GM03348 (cell line): Measurements from ENCODE around the gene ITCH.
A peak's percentile ranks its signal among the peaks of the same experiment; 100 is the strongest.
"Not testable (repeated sequence)": the region's sequence is repeated elsewhere in the genome, so short reads cannot be mapped to it uniquely, and the experiment has no call there.

Experiments used
- DNase-seq: peaks from one replicate; pipeline ENCODE4 v3.0.0; 2012; ENCODE audit warnings: low spot score

ITCH gene

GRCh38 chr20:34363062-34363464 lies at the start of gene ITCH:
ITCH (plus strand) TSS chr20:34363273; CDS start chr20:34393812, 30,539 bp downstream.
- DNase-seq: peak; percentile 98

DNA sequence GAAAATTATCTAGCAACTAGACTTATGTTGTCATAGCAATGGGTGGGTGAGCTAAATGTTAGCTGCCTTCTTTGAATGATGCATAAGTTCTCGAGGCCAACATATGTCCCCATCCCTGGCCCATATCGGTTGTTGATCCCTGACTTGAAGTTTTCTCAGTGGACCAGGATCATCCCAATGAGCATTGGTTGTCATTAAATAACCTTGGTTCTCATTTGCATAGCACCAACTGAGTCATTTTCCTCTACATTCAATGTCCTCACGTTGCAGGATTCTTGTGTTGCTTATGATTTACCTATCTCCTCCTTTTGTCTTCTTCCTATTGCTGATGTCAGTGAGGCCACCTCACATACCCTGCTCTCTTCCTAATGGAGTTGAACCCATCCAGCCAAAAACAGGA lies 47.8 kb upstream of the ITCH start:
- DNase-seq: no peak

DNA sequence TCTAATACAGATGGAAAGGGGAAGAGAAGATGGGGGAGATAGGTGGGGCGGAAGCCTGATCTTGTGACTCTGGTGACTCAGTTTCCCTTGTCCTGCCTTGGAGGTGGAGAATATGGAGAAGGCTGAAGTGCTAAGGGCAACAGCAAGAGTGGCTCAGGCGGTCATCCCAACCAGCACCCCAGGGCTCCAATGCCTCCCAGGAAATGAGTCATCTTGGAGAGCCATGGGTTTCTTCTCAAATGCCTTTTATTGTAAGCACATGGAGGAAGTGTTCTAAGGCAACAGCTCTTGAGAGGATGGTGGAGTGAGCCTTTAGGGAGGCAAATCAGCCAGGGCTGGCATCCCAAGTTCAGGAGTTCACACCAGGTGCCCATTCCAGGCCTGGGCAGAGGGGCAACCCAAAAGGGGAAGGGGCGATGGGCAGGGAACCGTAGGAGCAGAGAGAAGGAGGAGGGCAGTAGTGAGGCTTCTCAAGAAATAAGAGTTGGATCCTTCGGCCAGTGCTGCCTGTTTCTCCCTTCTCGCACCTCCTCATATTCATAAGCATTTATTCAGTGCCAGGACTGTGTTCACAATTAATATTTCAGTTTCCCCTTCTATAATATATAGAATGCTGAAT lies 46.8 kb upstream of the ITCH start:
- peak; percentile 73 for DNase-seq

DNA sequence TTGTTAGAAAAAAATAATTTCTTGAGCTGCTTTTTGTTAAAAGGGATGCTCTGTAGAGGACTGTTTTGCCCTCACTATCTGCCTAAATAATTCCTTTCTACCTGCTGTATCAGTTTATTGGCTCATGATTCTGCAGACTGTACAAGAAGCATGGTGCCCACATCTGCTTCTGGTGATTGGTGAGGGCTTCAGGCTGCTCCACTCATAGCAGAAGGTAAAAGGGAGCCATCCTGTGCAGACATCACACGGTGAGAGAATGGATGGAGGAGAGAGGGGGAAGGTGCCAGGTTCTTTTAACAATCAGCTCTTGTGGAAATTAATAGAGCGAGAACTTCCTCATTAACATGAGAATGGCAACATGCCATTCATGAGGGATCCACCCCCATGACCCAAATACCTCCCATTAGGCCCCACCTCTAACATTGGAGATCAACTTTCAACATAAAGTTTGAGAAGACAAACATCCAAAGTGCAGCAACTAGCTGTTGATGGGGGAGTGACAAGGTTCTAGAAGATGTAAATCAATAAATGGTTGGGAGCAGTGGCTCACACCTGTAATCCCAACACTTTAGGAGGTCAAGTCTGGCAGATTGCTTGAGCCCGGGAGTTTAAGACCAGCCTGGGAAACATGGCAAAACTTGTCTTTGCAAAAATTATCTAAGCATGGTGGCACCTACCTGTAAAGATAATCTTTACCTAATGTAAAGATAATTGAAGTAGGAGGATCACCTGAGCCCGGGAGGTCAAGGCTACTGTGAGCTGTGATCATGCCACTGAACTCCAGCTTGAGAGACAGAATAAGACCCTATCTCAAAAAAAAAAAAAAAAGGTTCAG lies 44.2 kb upstream of the ITCH start:
- DNase-seq: no peak

DNA sequence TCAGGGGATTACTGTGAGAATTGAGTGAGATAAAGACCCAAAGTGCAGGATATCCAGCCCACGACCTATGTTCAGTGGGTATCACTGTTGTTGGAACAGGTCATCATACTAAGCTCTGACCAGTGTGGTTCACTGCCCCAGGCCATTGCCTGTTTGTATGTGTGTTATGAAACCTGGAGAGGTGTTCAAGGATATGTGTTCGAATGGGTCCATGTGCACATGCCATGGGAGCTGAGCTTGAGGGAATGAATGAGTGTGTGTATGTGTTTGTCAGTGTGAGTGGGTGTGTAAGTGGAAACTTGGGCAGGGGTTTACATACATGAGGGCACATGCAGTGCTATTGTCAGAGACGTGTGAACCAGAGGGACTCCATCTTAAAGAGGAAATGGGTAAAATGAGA lies 42.2 kb upstream of the ITCH start:
- no peak for DNase-seq

DNA sequence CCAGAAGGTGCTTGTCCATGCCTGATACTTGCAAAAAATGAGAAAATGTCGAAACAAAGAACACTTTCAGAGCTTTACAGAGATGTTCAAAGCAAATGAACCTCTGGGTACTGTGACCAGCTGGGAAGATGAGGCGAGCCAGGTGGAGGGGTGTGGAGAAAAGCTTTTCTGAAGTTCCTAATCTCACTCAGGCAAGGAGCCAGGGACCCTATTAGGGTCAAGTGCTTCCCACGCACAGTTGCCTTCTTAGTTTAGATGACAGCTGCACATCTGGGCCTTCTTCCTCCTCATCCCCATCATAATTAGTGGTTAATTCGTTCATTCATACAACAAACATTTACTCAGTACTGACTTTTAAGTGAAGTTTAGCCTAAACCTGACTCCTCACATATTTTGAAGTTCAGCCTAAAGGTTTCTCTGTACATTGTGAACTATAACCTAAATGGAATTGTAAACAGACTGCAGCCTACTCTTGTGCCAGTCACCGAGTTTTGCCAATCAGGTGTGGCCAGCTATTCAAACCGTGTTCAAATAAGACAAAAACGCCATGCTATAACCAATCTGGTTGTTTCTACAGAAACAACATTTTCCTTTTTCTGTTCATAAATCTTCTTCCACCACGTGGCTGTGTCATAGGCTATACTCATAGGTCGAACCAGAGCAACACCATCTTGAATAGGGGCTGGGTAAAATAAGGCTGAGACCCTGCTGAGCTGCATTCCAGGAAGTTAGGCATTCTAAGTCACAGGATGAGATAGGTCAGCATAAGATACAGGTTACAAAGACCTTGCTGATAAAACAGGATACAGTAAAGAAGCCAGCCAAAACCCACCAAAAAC lies 40.6 kb upstream of the ITCH start:
- DNase-seq: no peak

GRCh38 chr20:34324541-34324940 lies 38.5 kb upstream of the ITCH start:
- DNase-seq: no peak

DNA sequence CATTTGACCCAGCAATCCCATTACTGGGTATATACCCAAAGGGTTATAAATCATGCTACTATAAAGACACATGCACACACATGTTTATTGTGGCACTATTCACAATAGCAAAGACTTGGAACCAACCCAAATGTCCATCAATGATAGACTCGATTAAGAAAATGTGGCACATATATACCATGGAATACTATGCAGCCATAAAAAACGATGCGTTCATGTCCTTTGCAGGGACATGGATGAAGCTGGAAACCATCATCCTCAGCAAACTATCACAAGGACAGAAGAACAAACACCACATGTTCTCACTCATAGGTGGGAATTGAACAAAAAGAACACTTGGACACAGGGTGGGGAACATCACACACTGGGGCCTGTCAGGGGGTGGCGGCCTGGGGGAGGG lies 34.9 kb upstream of the ITCH start:
- DNase-seq: not testable (repeated sequence)

GRCh38 chr20:34328928-34329677 lies 34.0 kb upstream of the ITCH start:
- DNase-seq: no peak

DNA sequence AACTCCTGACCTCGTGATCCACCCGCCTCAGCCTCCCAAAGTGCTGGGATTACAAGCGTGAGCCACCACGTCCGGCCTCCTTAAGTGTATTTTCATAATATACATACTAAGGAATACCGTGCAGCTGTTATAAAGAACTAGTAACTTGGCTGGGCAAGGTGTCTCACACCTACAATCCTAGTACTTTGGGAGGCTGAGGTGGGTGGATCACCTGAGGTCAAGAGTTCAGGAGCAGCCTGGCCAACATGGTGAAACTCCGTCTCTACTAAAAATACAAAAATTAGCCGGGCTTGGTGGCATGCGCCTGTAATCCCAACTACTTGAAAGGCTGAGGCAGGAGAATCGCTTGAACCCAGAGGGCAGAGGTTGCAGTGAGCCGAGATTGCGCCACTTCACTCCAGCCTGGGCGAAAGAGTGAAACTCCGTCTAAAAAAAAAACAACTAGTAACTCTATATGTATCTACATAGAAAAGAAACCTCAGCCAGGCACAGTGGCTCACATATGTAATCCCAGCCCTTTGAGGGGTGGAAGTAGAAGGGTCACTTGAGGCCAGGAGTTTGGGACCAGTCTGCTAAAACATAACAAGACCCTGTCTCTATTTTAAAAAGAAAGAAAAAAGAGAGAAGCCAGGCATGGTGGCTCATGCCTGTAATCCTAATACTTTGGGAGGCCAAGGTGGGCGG lies 32.1 kb upstream of the ITCH start:
- DNase-seq: not testable (repeated sequence)

- no peak for DNase-seq
Observed at GRCh38 chr20:34331838-34332237, 31.2 kb upstream of the ITCH start.

GRCh38 chr20:34332262-34332920 lies 30.7 kb upstream of the ITCH start:
- DNase-seq: no peak

DNA sequence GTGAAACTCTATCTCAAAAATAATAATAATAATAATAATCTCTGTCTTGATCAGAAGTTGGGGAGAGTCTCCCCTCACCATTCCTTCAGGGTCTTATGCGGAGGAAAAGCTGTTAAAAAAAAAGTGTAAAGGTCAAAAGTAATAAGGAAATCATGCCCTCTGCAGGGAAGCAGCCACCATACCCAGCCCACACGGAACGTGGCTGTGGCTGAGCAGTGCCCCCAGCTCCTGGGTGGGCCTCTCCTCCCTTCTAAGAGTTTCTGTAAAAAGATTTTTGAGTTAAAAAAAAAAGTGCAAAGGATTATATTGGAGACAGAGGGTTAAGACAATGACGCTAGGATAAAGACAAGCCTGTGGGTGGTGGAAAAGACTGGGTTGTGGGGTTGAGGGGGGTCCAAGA lies 29.3 kb upstream of the ITCH start:
- DNase-seq: no peak

- peak; percentile 14 for DNase-seq
Observed at GRCh38 chr20:34334654-34335407, 28.2 kb upstream of the ITCH start.

DNA sequence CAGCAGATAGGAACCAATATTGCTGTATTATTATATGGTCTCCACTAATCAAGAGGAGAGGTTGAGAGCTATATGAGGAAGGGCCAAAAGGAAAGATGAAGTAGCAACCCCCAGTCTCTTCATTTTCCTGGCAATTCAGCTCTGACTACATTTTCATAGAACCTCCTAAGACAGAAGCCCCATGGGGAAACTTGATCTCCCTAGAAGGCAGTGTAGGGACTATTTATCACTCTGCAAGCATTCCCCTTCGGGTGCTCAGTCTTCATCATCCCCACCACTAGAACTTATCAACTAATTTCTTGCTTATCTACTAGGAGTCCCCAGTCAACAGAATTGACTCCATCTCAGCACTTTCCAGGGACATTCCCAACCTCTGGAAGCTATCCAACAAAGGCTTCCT lies 25.5 kb upstream of the ITCH start:
- DNase-seq: no peak

- DNase-seq: no peak
Observed at GRCh38 chr20:34337982-34338726, 24.9 kb upstream of the ITCH start.

DNA sequence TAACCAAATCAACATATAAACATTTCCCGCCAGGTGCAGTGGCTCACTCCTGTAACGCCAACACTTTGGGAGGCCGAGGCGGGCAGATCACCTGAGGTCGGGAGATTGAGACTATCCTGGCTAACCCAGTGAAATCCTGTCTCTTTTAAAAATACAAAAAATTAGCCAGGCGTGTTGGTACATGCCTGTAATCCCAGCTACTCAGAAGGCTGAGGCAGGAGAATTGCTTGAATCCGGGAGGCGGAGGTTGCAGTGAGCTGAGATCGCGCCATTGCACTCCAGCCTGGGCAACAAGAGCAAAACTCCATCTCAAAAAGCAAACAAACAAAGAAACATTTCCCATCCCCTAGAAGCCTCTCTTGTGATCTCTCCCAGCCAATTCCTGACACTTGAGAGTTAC lies 22.3 kb upstream of the ITCH start:
- not testable (repeated sequence) for DNase-seq

- not testable (repeated sequence) for DNase-seq
Observed at GRCh38 chr20:34341199-34341598, 21.9 kb upstream of the ITCH start.

- no peak for DNase-seq
Observed at GRCh38 chr20:34343458-34344211, 19.4 kb upstream of the ITCH start.
